Thyroid gland (tissue), 4 donors: ENCODE measurements around the gene DHX32.

ENCODE experiments used
- POLR2A ChIP-seq, 2 donors: fragments of 450-650 bp; IDR thresholded peaks; one replicate each; pipeline ENCODE4 v1.6.1; 2017; ENCODE audit warnings: antibody characterized with exemption in 2 of 2, mild to moderate bottlenecking in 2 of 2, moderate library complexity in 1 of 2
- TF ChIP-seq, protein P1 (sequence below), 6 experiments: fragments of 200-600 bp in 3 of 6; fragments of 450-650 bp in 3 of 6; sonication (generic) in 3 of 6; IDR thresholded peaks; one replicate each; pipeline ENCODE4 v1.5.1; 2016 to 2019; ENCODE audit warnings: antibody characterized with exemption in 6 of 6, mild to moderate bottlenecking in 2 of 6, inconsistent platforms in 1 of 6, moderate library complexity in 1 of 6

DNA sequence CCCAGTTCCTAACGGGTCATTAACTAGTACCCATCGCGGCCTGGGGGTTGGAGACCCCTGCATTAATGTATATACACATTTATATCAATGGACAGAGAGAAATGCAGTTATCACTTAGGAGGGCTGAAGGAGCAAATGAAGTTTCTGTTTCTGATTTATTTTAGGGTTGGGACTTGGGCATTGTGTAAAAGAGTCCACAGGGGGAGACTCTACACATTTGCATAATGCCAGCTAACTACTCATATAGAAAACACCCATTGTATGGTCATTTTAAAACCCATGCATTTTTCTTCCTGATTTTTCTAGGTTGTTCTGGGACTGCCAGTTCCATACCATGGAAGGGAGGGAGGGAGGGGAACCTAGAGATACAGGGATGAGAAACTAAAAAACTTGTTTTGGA is 34.2 kb downstream of the DHX32 start:
- TF ChIP-seq, protein P1, sequence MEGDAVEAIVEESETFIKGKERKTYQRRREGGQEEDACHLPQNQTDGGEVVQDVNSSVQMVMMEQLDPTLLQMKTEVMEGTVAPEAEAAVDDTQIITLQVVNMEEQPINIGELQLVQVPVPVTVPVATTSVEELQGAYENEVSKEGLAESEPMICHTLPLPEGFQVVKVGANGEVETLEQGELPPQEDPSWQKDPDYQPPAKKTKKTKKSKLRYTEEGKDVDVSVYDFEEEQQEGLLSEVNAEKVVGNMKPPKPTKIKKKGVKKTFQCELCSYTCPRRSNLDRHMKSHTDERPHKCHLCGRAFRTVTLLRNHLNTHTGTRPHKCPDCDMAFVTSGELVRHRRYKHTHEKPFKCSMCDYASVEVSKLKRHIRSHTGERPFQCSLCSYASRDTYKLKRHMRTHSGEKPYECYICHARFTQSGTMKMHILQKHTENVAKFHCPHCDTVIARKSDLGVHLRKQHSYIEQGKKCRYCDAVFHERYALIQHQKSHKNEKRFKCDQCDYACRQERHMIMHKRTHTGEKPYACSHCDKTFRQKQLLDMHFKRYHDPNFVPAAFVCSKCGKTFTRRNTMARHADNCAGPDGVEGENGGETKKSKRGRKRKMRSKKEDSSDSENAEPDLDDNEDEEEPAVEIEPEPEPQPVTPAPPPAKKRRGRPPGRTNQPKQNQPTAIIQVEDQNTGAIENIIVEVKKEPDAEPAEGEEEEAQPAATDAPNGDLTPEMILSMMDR (IDR thresholded peaks at IDR 0.05) = no peak
- no peak for TF ChIP-seq POLR2A (IDR thresholded peaks at IDR 0.05)
